ENCODE results near the gene ADAMTS15.

Gene ADAMTS15

DNA sequence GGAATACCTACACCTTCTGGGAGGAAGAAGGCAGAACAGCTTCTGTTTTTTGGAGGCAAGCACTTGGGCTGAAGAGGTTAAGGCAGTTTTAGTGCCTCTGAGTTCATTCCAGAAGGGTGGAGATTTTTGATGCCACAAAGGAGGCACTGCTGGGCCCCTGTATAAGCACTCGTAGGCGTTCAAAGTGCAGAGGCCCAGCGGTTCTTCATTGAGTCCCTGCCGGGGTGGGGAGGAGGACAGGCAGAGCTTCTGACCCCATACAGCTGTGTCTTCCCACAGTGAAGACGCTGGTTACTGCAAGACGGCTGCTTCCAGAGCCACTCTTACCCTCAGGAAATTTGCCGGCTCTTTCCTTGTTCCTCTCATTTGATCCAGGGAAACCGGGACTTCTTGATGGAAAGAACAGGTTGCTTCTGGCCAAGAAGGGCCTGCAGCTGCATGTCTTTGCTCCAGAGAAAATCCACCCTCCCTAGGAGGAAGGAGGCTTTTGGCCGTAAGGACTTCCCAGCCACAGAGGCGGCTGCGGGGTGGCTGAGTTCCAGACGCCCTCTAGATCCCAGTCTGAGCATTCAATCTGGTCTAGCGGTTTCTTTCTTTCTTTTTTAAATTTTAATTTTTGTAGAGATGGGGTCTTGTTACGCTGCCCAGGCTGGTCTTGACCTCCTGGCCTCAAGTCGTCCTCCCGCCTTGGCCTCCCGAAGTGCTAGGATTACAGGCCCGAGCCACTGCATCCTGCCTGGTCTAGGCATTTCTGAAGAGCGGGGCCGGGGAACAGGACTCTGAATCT, 9.4 kb downstream of the ADAMTS15 start:
- Histone ChIP-seq H3K9me3 (ENCODE audit: control insufficient read depth, low read length) (no peaks in the 10 kb centered on the region), H3K27me3 (replicated peaks; ENCODE audit: control insufficient read depth, insufficient read depth, low read length, poor library complexity, severe bottlenecking) (no peaks in the 10 kb centered on the region), H3K4me3 (ENCODE audit: insufficient read depth, low read depth, low read length, poor library complexity, severe bottlenecking) (no peak overlapping the region), H3K4me1 (ENCODE audit: control insufficient read depth, insufficient read depth, low read length, poor library complexity, severe bottlenecking) (no peaks in the 10 kb centered on the region), H3K27ac (ENCODE audit: insufficient read depth, low read length, poor library complexity, severe bottlenecking) (no peak overlapping the region), H3K36me3 (ENCODE audit: control insufficient read depth, insufficient read depth, low read length) (no peaks in the 10 kb centered on the region)
- no peak for DNase-seq

- Histone ChIP-seq H3K4me3 (ENCODE audit: insufficient read depth, low read depth, low read length, poor library complexity, severe bottlenecking) (no peak overlapping the region), H3K4me1 (ENCODE audit: control insufficient read depth, insufficient read depth, low read length, poor library complexity, severe bottlenecking) (no peaks in the 10 kb centered on the region), H3K9me3 (ENCODE audit: control insufficient read depth, low read length) (no peaks in the 10 kb centered on the region), H3K27ac (ENCODE audit: insufficient read depth, low read length, poor library complexity, severe bottlenecking) (no peak overlapping the region), H3K27me3 (replicated peaks; ENCODE audit: control insufficient read depth, insufficient read depth, low read length, poor library complexity, severe bottlenecking) (no peaks in the 10 kb centered on the region), H3K36me3 (ENCODE audit: control insufficient read depth, insufficient read depth, low read length) (no peaks in the 10 kb centered on the region)
- DNase-seq, result no peak
These were observed 9.9 kb downstream of the ADAMTS15 start for GRCh38 chr11:130458410-130458729.

GRCh38 chr11:130459521-130459920, 11.1 kb downstream of the ADAMTS15 start:
- Histone ChIP-seq H3K4me1 (ENCODE audit: control insufficient read depth, insufficient read depth, low read length, poor library complexity, severe bottlenecking) (no peaks in the 10 kb centered on the region), H3K9me3 (ENCODE audit: control insufficient read depth, low read length) (no peaks in the 10 kb centered on the region), H3K27me3 (replicated peaks; ENCODE audit: control insufficient read depth, insufficient read depth, low read length, poor library complexity, severe bottlenecking) (no peaks in the 10 kb centered on the region), H3K4me3 (ENCODE audit: insufficient read depth, low read depth, low read length, poor library complexity, severe bottlenecking) (no peak overlapping the region), H3K36me3 (ENCODE audit: control insufficient read depth, insufficient read depth, low read length) (no peaks in the 10 kb centered on the region), H3K27ac (ENCODE audit: insufficient read depth, low read length, poor library complexity, severe bottlenecking) (no peak overlapping the region)
- no peak for DNase-seq

DNA sequence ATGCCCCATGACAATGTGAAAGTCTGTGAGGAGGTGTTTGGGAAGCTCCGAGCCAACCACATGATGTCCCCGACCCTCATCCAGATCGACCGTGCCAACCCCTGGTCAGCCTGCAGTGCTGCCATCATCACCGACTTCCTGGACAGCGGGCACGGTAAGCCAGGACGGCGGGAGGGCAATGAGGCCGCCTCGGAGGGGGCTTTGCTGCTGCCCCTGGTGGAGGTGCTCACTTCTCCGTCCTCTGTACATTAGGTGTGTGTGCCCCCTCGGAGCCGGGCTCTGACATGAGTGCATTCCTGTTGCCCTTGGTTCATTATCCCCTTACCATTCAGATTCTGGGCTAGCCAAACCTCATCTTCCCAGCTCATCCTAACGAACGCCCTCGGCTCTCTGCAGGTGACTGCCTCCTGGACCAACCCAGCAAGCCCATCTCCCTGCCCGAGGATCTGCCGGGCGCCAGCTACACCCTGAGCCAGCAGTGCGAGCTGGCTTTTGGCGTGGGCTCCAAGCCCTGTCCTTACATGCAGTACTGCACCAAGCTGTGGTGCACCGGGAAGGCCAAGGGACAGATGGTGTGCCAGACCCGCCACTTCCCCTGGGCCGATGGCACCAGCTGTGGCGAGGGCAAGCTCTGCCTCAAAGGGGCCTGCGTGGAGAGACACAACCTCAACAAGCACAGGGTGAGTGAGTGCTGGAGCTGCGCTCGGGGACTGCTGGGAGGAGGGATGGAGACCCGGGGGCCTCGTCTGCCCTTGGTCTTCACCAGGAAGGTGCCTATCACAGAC, 13.8 kb downstream of the ADAMTS15 start:
- Histone ChIP-seq H3K9me3 (ENCODE audit: control insufficient read depth, low read length) (no peaks in the 10 kb centered on the region), H3K27me3 (replicated peaks; ENCODE audit: control insufficient read depth, insufficient read depth, low read length, poor library complexity, severe bottlenecking) (no peaks in the 10 kb centered on the region), H3K27ac (ENCODE audit: insufficient read depth, low read length, poor library complexity, severe bottlenecking) (no peak overlapping the region), H3K4me3 (ENCODE audit: insufficient read depth, low read depth, low read length, poor library complexity, severe bottlenecking) (no peak overlapping the region), H3K4me1 (ENCODE audit: control insufficient read depth, insufficient read depth, low read length, poor library complexity, severe bottlenecking) (no peaks in the 10 kb centered on the region), H3K36me3 (ENCODE audit: control insufficient read depth, insufficient read depth, low read length) (no peaks in the 10 kb centered on the region)
- no peak for DNase-seq

- Histone ChIP-seq H3K4me3 (ENCODE audit: insufficient read depth, low read depth, low read length, poor library complexity, severe bottlenecking) (no peak overlapping the region), H3K36me3 (ENCODE audit: control insufficient read depth, insufficient read depth, low read length) (no peaks in the 10 kb centered on the region), H3K27me3 (replicated peaks; ENCODE audit: control insufficient read depth, insufficient read depth, low read length, poor library complexity, severe bottlenecking) (no peaks in the 10 kb centered on the region), H3K9me3 (ENCODE audit: control insufficient read depth, low read length) (no peaks in the 10 kb centered on the region), H3K27ac (ENCODE audit: insufficient read depth, low read length, poor library complexity, severe bottlenecking) (no peak overlapping the region), H3K4me1 (ENCODE audit: control insufficient read depth, insufficient read depth, low read length, poor library complexity, severe bottlenecking) (no peaks in the 10 kb centered on the region)
- no peak for DNase-seq
These were observed 14.5 kb downstream of the ADAMTS15 start for GRCh38 chr11:130462931-130463330.

DNA sequence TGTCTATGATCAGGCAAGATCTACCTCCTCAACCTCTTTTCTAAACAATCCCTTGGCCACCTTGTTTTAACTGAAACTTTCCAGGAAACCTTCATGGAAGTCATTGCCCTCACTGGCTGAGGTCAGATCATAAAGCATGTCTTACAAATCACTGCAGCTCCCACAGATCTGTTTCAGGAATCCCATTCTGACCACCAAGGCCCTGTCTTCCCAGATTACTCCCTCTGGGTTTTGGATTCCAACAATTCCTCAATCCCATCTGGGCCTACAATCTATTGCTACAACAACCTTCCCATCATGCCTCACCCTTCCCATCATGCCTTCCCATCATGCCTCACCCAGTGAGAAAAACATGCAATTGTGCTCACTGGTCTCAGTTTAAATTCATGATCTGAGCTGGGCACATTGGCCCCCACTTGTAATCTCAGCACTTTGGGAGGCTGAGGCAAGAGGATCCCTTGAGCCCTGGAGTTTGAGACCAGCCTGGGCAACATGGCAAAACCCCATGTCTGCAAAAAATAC, 15.9 kb downstream of the ADAMTS15 start:
- Histone ChIP-seq H3K9me3 (ENCODE audit: control insufficient read depth, low read length) (no peaks in the 10 kb centered on the region), H3K36me3 (ENCODE audit: control insufficient read depth, insufficient read depth, low read length) (no peaks in the 10 kb centered on the region), H3K4me3 (ENCODE audit: insufficient read depth, low read depth, low read length, poor library complexity, severe bottlenecking) (no peak overlapping the region), H3K27ac (ENCODE audit: insufficient read depth, low read length, poor library complexity, severe bottlenecking) (no peak overlapping the region), H3K4me1 (ENCODE audit: control insufficient read depth, insufficient read depth, low read length, poor library complexity, severe bottlenecking) (no peaks in the 10 kb centered on the region), H3K27me3 (replicated peaks; ENCODE audit: control insufficient read depth, insufficient read depth, low read length, poor library complexity, severe bottlenecking) (no peaks in the 10 kb centered on the region)
- no peak for DNase-seq

GRCh38 chr11:130465263-130465662, 16.8 kb downstream of the ADAMTS15 start:
- no peaks in the 10 kb centered on the region for H3K9me3 ChIP-seq (ENCODE audit: control insufficient read depth, low read length)
- DNase-seq, result no peak
- no peaks in the 10 kb centered on the region for H3K27me3 ChIP-seq (replicated peaks; ENCODE audit: control insufficient read depth, insufficient read depth, low read length, poor library complexity, severe bottlenecking)
- no peaks in the 10 kb centered on the region for H3K36me3 ChIP-seq (ENCODE audit: control insufficient read depth, insufficient read depth, low read length)
- H3K4me1 ChIP-seq (ENCODE audit: control insufficient read depth, insufficient read depth, low read length, poor library complexity, severe bottlenecking), result no peaks in the 10 kb centered on the region
- H3K27ac ChIP-seq (ENCODE audit: insufficient read depth, low read length, poor library complexity, severe bottlenecking), result no peak overlapping the region
- no peak overlapping the region for H3K4me3 ChIP-seq (ENCODE audit: insufficient read depth, low read depth, low read length, poor library complexity, severe bottlenecking)

DNA sequence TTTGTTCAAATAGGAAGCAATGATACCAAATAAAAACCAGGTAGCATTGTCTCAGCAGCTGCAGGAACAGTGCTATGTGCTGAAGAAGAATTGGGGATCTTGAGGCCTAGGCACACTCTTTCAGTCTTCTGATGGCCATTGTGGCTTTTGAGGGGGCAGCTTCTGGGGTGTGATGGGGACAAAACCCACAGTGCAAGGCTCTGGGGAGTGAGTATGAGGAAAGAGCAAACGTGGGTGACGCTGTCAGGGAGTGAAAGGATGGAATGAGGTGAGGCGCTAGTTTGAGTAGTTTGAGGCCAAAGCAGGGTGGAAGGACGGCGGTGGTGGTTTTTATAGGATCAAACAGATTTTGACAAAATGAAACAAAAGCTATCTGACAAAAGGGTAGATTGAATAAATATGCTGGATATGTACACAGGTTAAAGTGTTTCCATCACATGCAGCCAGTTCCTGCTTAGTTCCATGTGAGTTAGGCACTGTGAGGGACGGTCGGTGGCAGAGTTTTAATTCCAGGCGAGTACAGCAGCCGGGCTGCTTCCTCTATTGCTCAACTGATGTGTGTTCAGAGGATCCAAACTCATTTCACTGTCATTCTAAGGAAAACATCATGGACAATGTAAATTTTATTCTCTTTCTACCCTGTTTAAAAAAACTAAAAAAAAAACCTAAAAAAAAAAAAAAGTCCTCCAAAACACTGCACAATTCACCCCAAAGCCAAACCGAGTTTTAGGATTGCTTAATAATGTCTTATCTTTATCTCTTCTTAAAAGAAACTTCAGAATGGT, 18.9 kb downstream of the ADAMTS15 start:
- Histone ChIP-seq H3K27ac (ENCODE audit: insufficient read depth, low read length, poor library complexity, severe bottlenecking) (no peak overlapping the region), H3K4me3 (ENCODE audit: insufficient read depth, low read depth, low read length, poor library complexity, severe bottlenecking) (no peak overlapping the region), H3K36me3 (ENCODE audit: control insufficient read depth, insufficient read depth, low read length) (no peaks in the 10 kb centered on the region), H3K9me3 (ENCODE audit: control insufficient read depth, low read length) (no peaks in the 10 kb centered on the region), H3K4me1 (ENCODE audit: control insufficient read depth, insufficient read depth, low read length, poor library complexity, severe bottlenecking) (no peaks in the 10 kb centered on the region), H3K27me3 (replicated peaks; ENCODE audit: control insufficient read depth, insufficient read depth, low read length, poor library complexity, severe bottlenecking) (no peaks in the 10 kb centered on the region)
- DNase-seq, result no peak

DNA sequence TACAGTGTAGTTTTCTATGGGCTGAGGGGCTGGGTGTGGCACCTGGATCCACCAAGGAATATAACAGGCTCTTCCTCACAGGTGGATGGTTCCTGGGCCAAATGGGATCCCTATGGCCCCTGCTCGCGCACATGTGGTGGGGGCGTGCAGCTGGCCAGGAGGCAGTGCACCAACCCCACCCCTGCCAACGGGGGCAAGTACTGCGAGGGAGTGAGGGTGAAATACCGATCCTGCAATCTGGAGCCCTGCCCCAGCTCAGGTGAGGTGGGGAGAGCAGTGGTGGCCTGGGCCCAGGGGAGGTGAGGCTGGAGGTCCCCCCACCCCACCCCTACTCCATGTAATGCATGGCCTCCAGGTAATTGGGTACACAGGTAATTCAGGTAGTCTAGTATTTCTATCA, 20.7 kb downstream of the ADAMTS15 start:
- no peak overlapping the region for H3K4me3 ChIP-seq (ENCODE audit: insufficient read depth, low read depth, low read length, poor library complexity, severe bottlenecking)
- no peak overlapping the region for H3K27ac ChIP-seq (ENCODE audit: insufficient read depth, low read length, poor library complexity, severe bottlenecking)
- no peaks in the 10 kb centered on the region for H3K27me3 ChIP-seq (replicated peaks; ENCODE audit: control insufficient read depth, insufficient read depth, low read length, poor library complexity, severe bottlenecking)
- H3K36me3 ChIP-seq (ENCODE audit: control insufficient read depth, insufficient read depth, low read length), result no peaks in the 10 kb centered on the region
- no peaks in the 10 kb centered on the region for H3K4me1 ChIP-seq (ENCODE audit: control insufficient read depth, insufficient read depth, low read length, poor library complexity, severe bottlenecking)
- H3K9me3 ChIP-seq (ENCODE audit: control insufficient read depth, low read length), result no peaks in the 10 kb centered on the region
- no peak for DNase-seq
